CD14-positive monocyte (primary cell): ENCODE results near the gene MAML1. TPM values are rescaled to one million over a fixed set of nuclear protein-coding genes. Genes with fewer than 3 reads are reported as not detected.

ENCODE experiments used
- DNase-seq, 3 donors: peaks; one replicate each; pipeline ENCODE4 v3.0.0-alpha.2; 2011 to 2022
- H2AFZ ChIP-seq: 2 replicates; pipeline ENCODE4 v1.6.0; 2012; ENCODE audit warnings: mild to moderate bottlenecking, low read depth, low read length, inconsistent platforms; ENCODE audit not compliant: insufficient read depth, poor library complexity, severe bottlenecking
- H3K27ac ChIP-seq, 2 donors: 1 replicate in 1 of 2; 2 replicates in 1 of 2; pipeline ENCODE4 v1.5.1; 2012 to 2013; ENCODE audit warnings: low read length in 2 of 2, control low read depth in 1 of 2, inconsistent platforms in 1 of 2, low read depth in 1 of 2, mild to moderate bottlenecking in 1 of 2
- H3K27me3 ChIP-seq, 2 donors: one replicate each; pipeline versions ENCODE4 v1.6.0 to v1.6.1; 2011 to 2013; ENCODE audit warnings: low read length in 2 of 2; ENCODE audit not compliant: control insufficient read depth in 2 of 2, insufficient read depth in 2 of 2
- H3K36me3 ChIP-seq, 2 donors: replicated peaks in 1 of 2; 1 replicate in 1 of 2; 2 replicates in 1 of 2; pipeline versions ENCODE4 v1.5.1 to v1.6.1; 2012 to 2013; ENCODE audit warnings: low read length in 2 of 2, control low read depth in 1 of 2, inconsistent platforms in 1 of 2, mild to moderate bottlenecking in 1 of 2; ENCODE audit not compliant: insufficient read depth in 2 of 2, control insufficient read depth in 1 of 2
- H3K4me1 ChIP-seq, 2 donors: 1 replicate in 1 of 2; 2 replicates in 1 of 2; pipeline versions ENCODE4 v1.5.1 to v1.6.1; 2012 to 2013; ENCODE audit warnings: low read length in 2 of 2, control low read depth in 1 of 2, inconsistent platforms in 1 of 2, mild to moderate bottlenecking in 1 of 2, moderate library complexity in 1 of 2; ENCODE audit not compliant: insufficient read depth in 2 of 2, control insufficient read depth in 1 of 2
- H3K4me2 ChIP-seq: replicated peaks from 2 replicates; pipeline ENCODE3; 2012; ENCODE audit warnings: low read length, moderate library complexity, mild to moderate bottlenecking; ENCODE audit not compliant: poor library complexity, severe bottlenecking; ENCODE audit errors: extremely low read depth
- H3K4me3 ChIP-seq, 3 experiments: fragments of 200-600 bp in 1 of 3; sonication (generic) in 1 of 3; replicated peaks in 1 of 3; 1 replicate in 2 of 3; 2 replicates in 1 of 3; pipeline ENCODE4 v1.5.1; 2011 to 2013; ENCODE audit warnings: low read length in 3 of 3, mild to moderate bottlenecking in 3 of 3, control low read depth in 2 of 3, low read depth in 2 of 3, inconsistent platforms in 1 of 3, moderate library complexity in 1 of 3
- H3K79me2 ChIP-seq: 2 replicates; pipeline ENCODE4 v1.6.0; 2012; ENCODE audit warnings: mild to moderate bottlenecking, control low read depth, inconsistent platforms, low read length, moderate library complexity; ENCODE audit not compliant: insufficient read depth
- H3K9ac ChIP-seq: 2 replicates; pipeline ENCODE4 v1.6.0; 2017; ENCODE audit warnings: low read length, mild to moderate bottlenecking; ENCODE audit not compliant: insufficient read depth, poor library complexity, severe bottlenecking
- H3K9me3 ChIP-seq, 2 donors: replicated peaks in 1 of 2; 1 replicate in 1 of 2; 2 replicates in 1 of 2; pipeline versions ENCODE4 v1.5.1 to v1.6.1; 2012 to 2013; ENCODE audit warnings: low read length in 2 of 2, control low read depth in 1 of 2; ENCODE audit not compliant: control insufficient read depth in 1 of 2, insufficient read depth in 1 of 2
- H4K20me1 ChIP-seq: 2 replicates; pipeline ENCODE4 v1.6.0; 2012; ENCODE audit warnings: mild to moderate bottlenecking, low read length, control low read depth, moderate library complexity; ENCODE audit not compliant: insufficient read depth
- H3K27ac Mint-ChIP-seq, 7 donors: one replicate each; pipeline ENCODE4 v1.8.0; 2020; ENCODE audit warnings: mild to moderate bottlenecking in 7 of 7, mixed read lengths in 7 of 7, moderate library complexity in 6 of 7, inconsistent platforms in 2 of 7
- H3K27me3 Mint-ChIP-seq, 3 donors: one replicate each; pipeline ENCODE4 v1.8.0; 2021 to 2022; ENCODE audit warnings: low read depth in 3 of 3, mild to moderate bottlenecking in 3 of 3, mixed read lengths in 3 of 3, moderate library complexity in 3 of 3, inconsistent platforms in 1 of 3
- H3K36me3 Mint-ChIP-seq, 2 donors: one replicate each; pipeline ENCODE4 v1.8.0; 2020; ENCODE audit warnings: mixed read lengths in 2 of 2, inconsistent platforms in 1 of 2, mild to moderate bottlenecking in 1 of 2
- H3K4me1 Mint-ChIP-seq: one replicate; pipeline ENCODE4 v1.8.0; 2020; ENCODE audit warnings: mild to moderate bottlenecking, mixed read lengths
- H3K4me3 Mint-ChIP-seq, 2 donors: one replicate each; pipeline ENCODE4 v1.8.0; 2020; ENCODE audit warnings: mild to moderate bottlenecking in 2 of 2, mixed read lengths in 2 of 2, moderate library complexity in 1 of 2
- H3K9me3 Mint-ChIP-seq, 7 donors: one replicate each; pipeline ENCODE4 v1.8.0; 2020 to 2022; ENCODE audit warnings: mixed read lengths in 7 of 7, mild to moderate bottlenecking in 6 of 7, moderate library complexity in 6 of 7, inconsistent platforms in 2 of 7
- WGBS: methylation state at CpG from one replicate; pipeline ENCODE4 v1.1.5; 2013; ENCODE audit warnings: missing lambda C conversion rate; ENCODE audit not compliant: insufficient coverage; 5-methylcytosine and 5-hydroxymethylcytosine counted together
- intact Hi-C, 2 donors: fragments of 100-400 bp; cut with micrococcal nuclease; formaldehyde crosslinking; loops; one replicate each; pipeline versions ENCODE4 v1.15.0 to v1.15.1; 2023
- polyA plus RNA-seq, 3 donors: library from polyadenylated mRNA; depleted of rRNA in 1 of 3; unstranded in 2 of 3; stranded (reverse) in 1 of 3; fragments of 300-500 nt in 2 of 3; fragments of >200 nt in 1 of 3; fragmentation: Illumina TruSeq in 2 of 3; gene quantifications; 1 replicate in 2 of 3; 2 replicates in 1 of 3; pipeline ENCODE4 v1.2.3, GENCODE V29; 2012 to 2021
- TF ChIP-seq, protein P1 (sequence below): fragments of 200-600 bp; IDR thresholded peaks from one replicate; pipeline ENCODE4 v1.8.0; 2022; ENCODE audit warnings: antibody characterized with exemption, mild to moderate bottlenecking

MAML1 gene
- polyA plus RNA-seq, 3 donors, result 2.2 to 11.0 (median 2.7) TPM

DNA sequence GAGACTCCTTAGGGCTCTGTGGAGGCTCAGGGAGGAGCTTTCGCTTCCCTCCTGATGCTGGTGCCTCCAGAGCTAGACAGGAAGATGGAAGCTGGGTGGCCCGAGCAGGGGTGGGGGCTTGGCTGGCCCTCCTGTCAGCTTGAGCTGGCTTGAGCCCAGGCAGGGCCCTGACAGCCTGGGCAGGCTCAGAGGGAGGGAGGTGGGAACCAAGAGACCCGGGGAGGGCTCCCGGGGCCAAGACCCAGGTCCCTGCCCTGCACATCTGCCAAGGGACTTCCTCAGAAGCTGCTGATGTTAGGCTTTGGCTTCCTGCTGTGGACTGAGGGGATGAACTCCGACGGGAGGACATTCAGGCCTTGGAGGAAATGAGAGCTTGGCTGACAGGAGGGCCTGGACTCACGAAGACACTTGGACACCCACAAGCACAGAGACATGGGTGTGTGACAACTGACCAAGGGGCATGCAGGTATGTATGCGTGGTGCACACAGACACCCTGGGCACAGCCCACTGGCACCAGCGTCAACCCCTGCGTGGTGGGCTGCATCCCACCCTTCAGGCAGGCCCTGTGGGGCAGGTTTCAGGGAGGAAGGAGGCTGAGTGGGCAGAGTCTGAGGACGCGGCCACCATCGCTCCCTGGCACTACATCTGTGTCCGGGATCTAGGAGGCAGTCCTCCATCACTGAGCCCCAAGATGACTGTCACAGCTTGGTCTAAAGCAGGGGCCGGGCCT lies 59.4 kb downstream of the MAML1 start:
- no peaks in the 10 kb centered on the region for H3K9me3 ChIP-seq
- Mint-ChIP-seq H3K36me3 (peaks cover 0 to 5% of the 10 kb centered on the region in 2 donors), H3K4me1 (peaks cover 41% of the 10 kb centered on the region), H3K27me3 (peaks cover 0 to 3% (median 0%) of the 10 kb centered on the region in 3 donors), H3K9me3 (peaks cover 0 to 3% (median 0%) of the 10 kb centered on the region in 7 donors), H3K4me3 (peak overlapping the region in 1 of 2 donors; percentile 43), H3K27ac (peak overlapping the region in 4 of 7 donors; percentile 30 to 75 (median 72))
- peaks cover 51 to 54% of the 10 kb centered on the region in 2 donors for H3K4me1 ChIP-seq
- intact Hi-C loops, result loop anchor here in 1 of 2 donors (2.0 to 10.0 kb wide), 2 partner anchors 13 to 57 kb away; partner anchors contain the start of gene MAML1
- H3K79me2 ChIP-seq, result peaks cover 4% of the 10 kb centered on the region
- no peaks in the 10 kb centered on the region for H3K27me3 ChIP-seq
- H4K20me1 ChIP-seq, result peaks cover 35% of the 10 kb centered on the region
- peak overlapping the region; percentile 34 to 36 for H3K27ac ChIP-seq
- 20% methylated on average over 15 of the region's 15 CpGs for WGBS
- H3K9ac ChIP-seq, result peak overlapping the region; percentile 19
- no peak for DNase-seq
- H3K36me3 ChIP-seq, result peaks cover 0 to 4% of the 10 kb centered on the region in 2 donors
- no peak overlapping the region for H2AFZ ChIP-seq
- H3K4me3 ChIP-seq, result no peak overlapping the region
- peak overlapping the region; percentile 84 for H3K4me2 ChIP-seq
- TF ChIP-seq, protein P1, sequence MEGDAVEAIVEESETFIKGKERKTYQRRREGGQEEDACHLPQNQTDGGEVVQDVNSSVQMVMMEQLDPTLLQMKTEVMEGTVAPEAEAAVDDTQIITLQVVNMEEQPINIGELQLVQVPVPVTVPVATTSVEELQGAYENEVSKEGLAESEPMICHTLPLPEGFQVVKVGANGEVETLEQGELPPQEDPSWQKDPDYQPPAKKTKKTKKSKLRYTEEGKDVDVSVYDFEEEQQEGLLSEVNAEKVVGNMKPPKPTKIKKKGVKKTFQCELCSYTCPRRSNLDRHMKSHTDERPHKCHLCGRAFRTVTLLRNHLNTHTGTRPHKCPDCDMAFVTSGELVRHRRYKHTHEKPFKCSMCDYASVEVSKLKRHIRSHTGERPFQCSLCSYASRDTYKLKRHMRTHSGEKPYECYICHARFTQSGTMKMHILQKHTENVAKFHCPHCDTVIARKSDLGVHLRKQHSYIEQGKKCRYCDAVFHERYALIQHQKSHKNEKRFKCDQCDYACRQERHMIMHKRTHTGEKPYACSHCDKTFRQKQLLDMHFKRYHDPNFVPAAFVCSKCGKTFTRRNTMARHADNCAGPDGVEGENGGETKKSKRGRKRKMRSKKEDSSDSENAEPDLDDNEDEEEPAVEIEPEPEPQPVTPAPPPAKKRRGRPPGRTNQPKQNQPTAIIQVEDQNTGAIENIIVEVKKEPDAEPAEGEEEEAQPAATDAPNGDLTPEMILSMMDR, result no peak

DNA sequence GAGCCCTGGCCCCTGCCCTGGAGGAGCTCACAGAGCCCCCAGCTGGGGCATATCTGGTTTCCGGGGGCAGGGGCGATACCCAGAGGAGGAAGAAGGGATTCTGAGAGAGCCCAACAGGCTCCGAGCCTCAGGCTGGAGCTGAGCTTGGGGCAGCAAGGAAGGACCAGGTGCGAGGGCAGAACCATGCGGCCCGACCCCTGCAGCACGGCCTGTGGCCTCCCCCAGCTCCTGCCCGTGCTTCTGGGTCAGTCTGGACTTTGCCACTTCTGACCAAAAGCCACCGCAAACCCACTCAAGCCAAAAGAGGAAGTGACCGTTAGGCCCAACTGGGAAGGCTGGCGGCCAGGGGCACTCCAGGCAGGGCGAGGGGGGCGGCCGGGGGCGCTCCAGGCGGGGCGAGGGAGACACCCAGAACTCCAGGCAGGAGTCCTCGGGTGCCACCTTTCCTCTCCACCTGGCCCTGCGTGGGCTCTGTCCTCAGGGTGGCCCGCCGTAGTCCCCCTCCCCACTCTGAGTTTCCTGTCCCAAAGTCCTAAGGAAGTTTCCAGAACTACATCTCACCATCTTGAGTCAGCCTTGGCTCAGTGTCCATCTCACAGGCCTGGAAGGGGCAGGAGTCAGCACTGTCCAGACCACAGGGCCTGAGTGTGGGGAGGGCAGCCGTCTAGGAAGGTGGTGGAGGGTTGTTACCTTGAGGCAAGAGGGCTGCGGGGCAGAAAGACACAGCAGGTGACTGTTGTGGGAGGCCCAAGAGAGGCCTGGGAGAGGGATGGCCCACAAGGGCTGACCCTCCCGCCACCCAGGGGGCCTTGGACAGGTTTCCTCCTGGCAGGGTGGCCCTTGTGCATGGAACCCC lies 60.2 kb downstream of the MAML1 start:
- peak in 2 of 3 donors; percentile 61 to 74 for DNase-seq
- H3K27me3 Mint-ChIP-seq, result peaks cover 0 to 3% (median 0%) of the 10 kb centered on the region in 3 donors
- peaks cover 4 to 11% of the 10 kb centered on the region in 2 donors for H3K36me3 Mint-ChIP-seq
- TF ChIP-seq, protein P1, result no peak
- H3K4me2 ChIP-seq, result peak overlapping the region; percentile 84
- peaks cover 4% of the 10 kb centered on the region for H3K79me2 ChIP-seq
- peak overlapping the region in 1 of 3 experiments; percentile 63 for H3K4me3 ChIP-seq
- H3K4me3 Mint-ChIP-seq, result peak overlapping the region; percentile 64 to 83
- 13% methylated on average over 22 of the region's 24 CpGs for WGBS
- peaks cover 0 to 3% (median 0%) of the 10 kb centered on the region in 7 donors for H3K9me3 Mint-ChIP-seq
- H3K4me1 Mint-ChIP-seq, result peaks cover 42% of the 10 kb centered on the region
- H3K9me3 ChIP-seq, result no peaks in the 10 kb centered on the region
- H3K9ac ChIP-seq, result peak overlapping the region; percentile 19
- H3K4me1 ChIP-seq, result peaks cover 52 to 55% of the 10 kb centered on the region in 2 donors
- intact Hi-C loops, result loop anchor here in 1 of 2 donors (2.0 to 10.0 kb wide), 2 partner anchors 14 to 58 kb away; partner anchors contain the start of gene MAML1
- H3K27me3 ChIP-seq, result no peaks in the 10 kb centered on the region
- H3K36me3 ChIP-seq, result peaks cover 5 to 11% of the 10 kb centered on the region in 2 donors
- H2AFZ ChIP-seq, result peak overlapping the region; percentile 25
- H3K27ac ChIP-seq, result peak overlapping the region in 1 of 2 donors; percentile 16
- H3K27ac Mint-ChIP-seq, result peak overlapping the region in 6 of 7 donors; percentile 25 to 83 (median 68)
- H4K20me1 ChIP-seq, result peaks cover 43% of the 10 kb centered on the region
